HG02852 (cell line): ENCODE measurements around the gene GPC6.
"Not testable (repeated sequence)": the region's sequence is repeated elsewhere in the genome, so short reads cannot be mapped to it uniquely, and the experiment has no call there.

Experiments
- ATAC-seq: cut with Tn5 transposase; IDR thresholded peaks from one replicate; pipeline ENCODE4 v1.9.1; 2021; ENCODE audit warnings: mild to moderate bottlenecking, moderate library complexity; ENCODE audit not compliant: unreplicated experiment

Gene GPC6

GRCh38 chr13:94259984-94260383 lies 1033.4 kb downstream of the GPC6 start:
- no peak for ATAC-seq

- no peak for ATAC-seq
These were observed 1034.6 kb downstream of the GPC6 start for GRCh38 chr13:94261163-94261562.

DNA sequence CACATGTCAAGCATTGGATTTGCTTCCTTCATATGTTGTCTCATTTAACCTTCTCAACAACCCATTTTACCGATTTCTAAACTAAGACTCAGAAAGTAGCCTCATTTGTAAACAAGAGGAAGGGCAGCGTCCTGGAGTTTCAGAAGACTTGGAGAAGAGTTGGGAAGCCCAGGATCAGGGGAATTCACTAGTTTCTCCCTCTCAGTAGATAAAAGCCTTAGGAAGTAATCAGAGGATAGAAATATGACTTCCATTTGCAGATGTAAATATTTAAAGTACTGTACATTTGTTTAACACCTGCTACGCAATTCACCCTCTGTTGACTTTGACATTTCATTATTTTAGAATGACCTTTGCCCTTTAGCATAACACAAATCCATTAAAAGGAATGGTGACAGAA lies 1036.4 kb downstream of the GPC6 start:
- ATAC-seq, result no peak

GRCh38 chr13:94267581-94268366 lies 1041.2 kb downstream of the GPC6 start:
- ATAC-seq, result no peak

DNA sequence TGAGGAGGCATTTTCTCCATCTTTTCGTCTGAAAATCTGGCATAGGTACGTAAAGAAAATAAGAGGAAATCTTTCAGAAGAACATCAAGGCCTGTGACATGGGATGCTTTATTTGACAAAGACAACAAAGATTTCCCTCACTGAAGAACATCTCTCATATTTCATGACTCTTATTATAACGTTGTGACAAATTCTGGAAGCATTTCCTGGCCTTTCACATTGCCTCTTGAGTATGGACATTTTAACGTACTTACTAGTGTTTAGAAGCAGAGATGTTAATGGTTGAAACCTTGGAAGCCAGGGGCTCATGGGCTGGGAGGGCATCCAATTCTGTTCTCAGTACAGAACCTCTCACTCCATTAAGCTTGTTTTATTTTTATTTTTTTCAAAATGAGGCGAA lies 1042.1 kb downstream of the GPC6 start:
- no peak for ATAC-seq

DNA sequence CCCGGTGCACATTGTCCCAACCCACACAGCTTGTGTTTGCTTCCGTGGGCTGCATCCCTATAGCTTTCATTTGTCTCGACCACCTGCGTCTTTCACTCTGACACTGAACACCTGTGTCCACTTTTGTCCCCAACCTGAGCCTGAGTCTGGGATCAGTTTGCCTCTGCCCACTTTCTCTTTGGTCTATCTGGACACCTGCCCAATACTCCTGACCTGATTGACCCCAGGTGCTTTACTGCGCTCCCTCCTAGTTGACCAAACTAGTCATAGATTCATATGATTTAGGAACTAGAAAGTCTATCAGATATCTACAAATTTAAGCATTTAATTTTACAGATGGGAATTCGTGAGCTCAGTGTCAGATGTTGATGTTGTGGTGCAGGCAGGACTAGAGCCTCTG lies 1043.0 kb downstream of the GPC6 start:
- ATAC-seq, result no peak

- ATAC-seq, result no peak
These were observed 1043.9 kb downstream of the GPC6 start for GRCh38 chr13:94270556-94270955.

DNA sequence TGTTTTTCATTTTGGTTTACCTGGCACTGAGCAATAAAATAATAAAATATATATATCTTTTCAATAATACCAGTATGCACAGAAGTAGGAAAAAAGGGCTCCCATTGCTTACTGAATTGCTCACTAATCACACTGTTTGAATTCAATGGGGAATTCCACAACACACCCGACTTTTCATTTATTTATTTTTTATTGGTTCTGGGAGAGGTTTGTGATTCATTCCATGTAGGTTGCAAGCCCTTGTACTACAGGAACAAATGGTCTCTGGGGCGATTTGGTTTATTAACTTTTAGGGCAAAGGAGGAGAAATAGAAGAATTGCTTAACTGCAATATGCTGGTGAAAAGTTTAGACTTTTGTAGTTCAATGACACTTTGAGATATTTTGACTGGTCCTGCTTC lies 1045.4 kb downstream of the GPC6 start:
- ATAC-seq, result no peak

DNA sequence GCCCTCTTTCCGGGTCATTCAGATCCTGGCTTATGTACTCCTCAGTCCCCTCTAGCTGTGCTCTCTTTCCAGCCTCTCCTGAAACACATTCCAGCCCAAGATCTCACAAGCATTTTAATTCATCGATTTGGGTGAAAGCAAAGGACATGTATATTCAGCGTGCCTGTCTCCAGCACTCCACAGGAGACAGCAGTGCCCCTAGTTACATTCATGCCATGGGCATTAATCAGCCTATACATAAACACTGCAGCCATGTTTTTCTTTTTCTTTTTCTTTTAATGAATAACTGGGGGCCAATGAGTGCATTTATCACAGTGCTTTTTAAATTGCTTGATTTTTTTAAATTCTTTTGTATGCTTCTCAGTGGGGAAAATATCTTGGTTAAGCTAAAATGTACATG lies 1053.7 kb downstream of the GPC6 start:
- ATAC-seq, result no peak

GRCh38 chr13:94280845-94281244 lies 1054.2 kb downstream of the GPC6 start:
- ATAC-seq, result no peak

DNA sequence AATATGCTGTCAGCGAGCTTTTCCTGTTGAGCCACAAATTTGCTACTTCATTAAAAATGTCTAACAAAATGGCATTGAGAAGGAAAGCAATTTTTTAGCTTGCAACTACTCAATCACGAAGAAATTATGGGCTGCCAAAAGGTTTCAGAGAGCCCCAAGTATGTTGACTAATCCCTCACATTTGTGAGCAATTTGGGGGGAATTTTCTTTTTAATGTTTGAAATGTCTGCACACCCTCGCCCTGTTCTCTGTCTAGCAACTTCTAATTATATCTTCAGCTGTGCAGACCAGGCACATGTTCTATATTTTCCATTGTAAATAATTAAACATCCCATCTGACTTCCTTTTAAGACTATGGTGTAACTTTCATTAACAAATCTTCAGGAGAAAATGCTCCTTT lies 1060.0 kb downstream of the GPC6 start:
- no peak for ATAC-seq

DNA sequence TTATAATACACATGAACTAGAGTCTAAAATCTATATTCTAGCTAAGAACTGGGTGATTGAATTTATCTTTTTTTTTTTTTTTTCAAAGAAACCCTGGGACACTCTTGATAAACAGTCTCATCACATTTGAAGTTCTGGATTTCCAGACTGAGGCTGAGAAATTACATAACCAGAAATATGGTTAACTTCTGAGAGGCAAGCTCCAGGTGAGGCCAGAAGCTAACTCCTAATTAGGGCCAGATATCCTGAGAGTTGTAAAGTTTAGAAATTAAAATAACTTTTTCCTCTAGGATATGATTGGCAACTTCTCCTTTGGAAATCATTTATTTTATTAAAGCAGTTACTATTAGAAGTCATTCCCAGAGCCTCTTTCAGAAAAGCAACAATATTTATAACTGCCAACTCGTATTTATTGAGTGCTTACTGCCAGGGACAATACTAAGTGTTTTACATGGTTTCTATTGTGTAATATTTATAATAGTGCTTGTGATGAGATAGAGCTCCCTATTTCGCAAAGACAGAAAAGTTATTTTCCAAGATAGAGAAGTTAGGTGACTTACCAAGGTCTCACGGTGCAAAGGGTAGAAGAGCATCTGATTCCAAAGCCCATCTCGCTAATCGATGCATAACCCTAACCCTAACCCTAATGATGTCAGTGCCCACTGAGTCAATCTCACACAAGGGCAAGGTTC lies 1065.2 kb downstream of the GPC6 start:
- ATAC-seq, result no peak

DNA sequence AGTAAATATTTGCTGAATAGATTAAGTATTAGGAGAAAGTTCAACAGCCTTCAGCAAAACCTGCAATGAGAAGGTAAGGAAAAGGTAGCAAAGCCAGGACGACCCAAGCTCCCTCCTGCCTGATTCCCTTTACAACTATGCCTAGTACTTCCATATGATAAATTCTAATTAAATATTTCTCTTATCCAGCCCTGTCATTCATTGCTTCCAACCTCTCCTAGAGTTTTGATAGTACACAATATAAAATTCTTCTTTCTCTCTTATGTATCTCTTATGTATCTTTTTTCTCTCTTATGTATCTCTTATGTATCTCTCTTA lies 1065.7 kb downstream of the GPC6 start:
- ATAC-seq, result no peak

DNA sequence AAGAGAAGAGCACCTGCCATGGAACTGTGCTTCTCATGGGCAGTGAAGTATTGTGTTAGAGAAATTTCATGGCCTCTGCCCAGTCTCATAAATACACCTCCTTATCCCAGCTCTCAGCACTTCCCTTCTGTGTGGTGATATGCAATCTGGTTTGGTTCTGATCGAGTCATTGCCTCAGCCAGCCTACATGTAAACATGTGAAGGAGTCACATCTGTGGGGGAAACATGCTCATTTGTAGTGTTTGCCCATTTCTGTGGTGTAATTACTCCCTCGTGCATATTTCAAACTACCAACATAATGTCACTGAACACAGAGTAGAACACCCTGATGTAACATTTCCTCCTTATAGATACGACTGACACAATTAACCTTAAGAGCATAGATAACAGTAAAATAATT lies 1069.9 kb downstream of the GPC6 start:
- ATAC-seq, result no peak

DNA sequence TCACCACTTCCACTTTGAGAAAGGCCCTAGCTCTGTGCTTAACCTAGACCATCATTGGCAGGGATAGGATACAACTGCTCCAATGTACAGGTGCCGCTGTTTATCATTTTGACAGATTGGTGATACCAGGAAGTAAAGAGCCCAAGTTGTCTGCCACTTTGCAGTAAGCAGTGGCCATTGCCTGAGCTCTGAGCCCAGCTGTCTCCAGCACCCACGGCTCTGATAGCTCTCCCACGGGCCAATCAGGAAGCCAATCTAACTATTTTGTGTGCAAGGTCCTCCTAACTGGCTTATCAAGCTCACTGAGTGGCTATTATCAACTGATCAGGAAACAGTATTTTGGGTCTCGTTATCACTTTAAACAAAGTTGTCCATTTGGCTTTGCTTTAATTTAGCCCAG lies 1071.7 kb downstream of the GPC6 start:
- ATAC-seq, result no peak

- ATAC-seq, result no peak
These were observed 1073.8 kb downstream of the GPC6 start for GRCh38 chr13:94300401-94300800.

DNA sequence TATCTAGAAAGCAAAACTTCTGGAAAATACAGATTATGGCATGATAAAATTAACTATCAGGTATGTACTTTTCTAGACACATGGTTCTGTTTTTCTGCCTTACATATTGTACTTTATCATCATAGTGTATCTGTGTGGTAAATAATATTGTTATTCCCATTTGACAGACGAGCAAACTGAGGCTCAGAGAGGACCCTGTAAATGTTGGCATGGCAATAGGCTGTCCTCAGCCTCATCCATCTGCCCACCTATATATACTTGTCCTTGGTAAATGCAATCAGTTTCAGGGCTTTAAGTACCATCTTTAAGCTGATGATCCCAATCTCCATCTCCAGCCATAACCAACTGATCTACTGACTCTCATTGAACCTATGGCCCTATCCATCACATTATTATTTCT lies 1074.9 kb downstream of the GPC6 start:
- ATAC-seq, result no peak

DNA sequence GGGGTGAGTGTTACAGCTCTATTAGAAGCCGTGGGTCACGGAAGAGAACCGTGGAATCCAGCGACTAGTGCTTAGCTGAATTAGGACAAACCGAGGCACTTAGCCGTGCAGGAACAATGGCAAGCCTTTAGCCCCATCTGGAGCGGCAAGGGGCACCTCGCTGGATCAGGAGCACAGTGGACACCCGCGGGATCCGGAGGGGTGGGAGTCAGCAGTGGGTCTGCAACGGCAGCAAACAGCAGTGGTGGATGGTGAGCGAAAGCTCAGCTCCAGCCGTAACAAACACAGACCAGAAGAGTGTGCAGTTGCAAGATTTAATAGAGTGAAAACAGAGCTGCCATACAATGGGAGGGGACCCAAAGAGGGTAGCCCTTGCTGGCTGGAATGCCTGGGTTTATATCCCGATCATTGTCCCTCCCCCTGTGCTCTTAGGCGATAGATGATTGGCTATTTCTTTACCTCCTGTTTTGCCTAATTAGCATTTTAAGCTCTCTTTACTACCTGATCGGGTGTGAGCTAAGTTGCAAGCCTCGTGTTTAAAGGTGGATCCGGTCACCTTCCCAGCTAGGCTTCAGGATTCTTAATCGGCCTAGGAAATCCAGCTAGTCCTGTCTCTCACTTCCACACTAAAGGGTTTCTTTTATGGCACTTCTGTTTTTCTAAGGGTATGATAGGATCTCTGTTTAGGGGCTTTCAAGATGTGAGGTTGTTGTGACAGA lies 1076.4 kb downstream of the GPC6 start:
- not testable (repeated sequence) for ATAC-seq

DNA sequence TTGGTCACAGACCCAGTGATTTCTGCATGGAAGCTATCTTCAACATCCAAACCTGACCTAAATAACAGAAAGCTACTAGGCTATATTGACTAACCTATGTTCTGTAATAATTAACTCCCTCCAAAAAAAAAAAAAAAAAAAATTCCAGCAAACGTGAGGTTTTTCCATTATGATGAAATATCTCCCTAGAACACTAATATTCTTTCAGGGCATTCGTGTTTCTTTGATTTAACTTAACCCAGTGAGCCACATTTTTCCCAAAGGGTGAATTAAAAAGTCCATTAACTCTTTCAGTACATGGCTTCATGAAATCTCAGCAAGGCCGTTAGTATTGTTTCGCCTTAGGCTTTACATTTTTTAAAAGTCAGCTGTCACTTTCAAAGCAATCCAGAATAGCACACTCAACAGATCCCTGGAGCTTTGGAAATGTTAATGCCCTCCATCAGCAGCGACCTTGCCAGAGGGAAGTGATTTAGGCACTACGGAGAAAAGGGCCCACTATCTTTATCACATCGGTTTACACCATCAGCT lies 1077.1 kb downstream of the GPC6 start:
- no peak for ATAC-seq

DNA sequence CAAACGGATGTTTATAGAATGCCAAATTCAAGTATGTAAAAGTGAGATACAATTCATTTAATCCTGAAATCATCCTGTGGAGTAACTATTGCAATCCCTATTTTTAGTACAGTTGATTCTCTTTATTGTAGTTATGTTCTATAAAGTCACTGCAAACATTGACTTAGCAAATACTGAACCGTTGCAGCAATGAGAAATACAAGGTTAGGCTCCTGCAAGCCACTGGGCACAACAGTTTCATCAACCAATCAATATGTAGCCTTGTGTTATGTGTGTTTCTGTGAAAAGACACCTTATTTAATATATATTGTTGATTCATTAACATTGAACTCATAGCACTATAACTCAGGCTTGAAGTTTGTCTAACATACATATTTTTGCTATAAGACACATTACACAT lies 1078.4 kb downstream of the GPC6 start:
- no peak for ATAC-seq

DNA sequence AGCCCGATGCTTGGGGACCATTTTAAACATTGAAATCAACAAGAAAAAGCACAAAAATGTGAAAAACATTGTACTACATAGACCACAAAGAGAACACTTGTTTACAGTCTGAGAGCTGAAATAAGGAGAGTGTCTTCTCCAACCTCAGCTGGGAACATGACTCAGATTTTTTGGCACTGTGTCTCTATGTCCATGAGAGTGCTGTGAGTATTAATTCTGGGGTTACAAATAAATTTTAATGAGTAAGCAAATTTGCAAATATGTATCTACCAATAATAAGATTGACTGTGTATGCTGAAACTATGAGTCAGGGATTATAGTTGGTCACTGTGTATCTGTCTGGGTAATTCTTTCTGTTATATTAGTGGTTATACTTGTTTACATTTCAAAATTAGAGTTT lies 1078.9 kb downstream of the GPC6 start:
- no peak for ATAC-seq

DNA sequence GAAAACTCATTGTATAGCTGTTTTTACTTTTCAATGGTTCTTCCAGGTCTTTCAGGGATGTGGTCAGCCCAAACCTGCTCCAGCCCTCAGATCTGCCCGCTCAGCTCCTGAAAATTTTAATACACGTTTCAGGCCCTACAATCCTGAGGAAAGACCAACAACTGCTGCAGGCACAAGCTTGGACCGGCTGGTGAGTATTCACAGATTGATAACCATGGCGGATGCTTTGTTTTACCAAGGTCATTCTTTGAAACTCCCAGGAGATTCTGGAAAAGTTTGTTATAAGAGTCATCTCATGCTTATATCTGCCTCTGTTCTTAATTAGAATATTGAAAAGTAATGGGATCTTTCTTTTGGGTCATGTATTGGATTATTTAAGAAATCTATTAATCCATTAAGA lies 1079.3 kb downstream of the GPC6 start:
- ATAC-seq, result no peak
